Endothelial cell of umbilical vein (primary cell): ENCODE data around the gene KLF4. TPM values are rescaled to one million over a fixed set of nuclear protein-coding genes. Genes with fewer than 3 reads are reported as not detected.

Source experiments
- BruUV-seq: library from RNA; stranded (reverse); fragments of 400-500 nt; replicated peaks from 2 replicates; lab custom pipeline; 2021; lab: Mats Ljungman, UMichigan
- CTCF ChIA-PET: fragments of 300-600, 350-600 bp; sonication (Branson Sonifier 250); formaldehyde crosslinking; loops from one replicate; lab custom pipeline; 2021; ENCODE audit warnings: antibody characterized with exemption, inconsistent platforms; lab: Charles Lee
- POLR2A ChIA-PET: fragments of 300-600, 350-600 bp; sonication (Branson Sonifier 250); formaldehyde crosslinking; loops from one replicate; lab custom pipeline; 2021; ENCODE audit warnings: antibody characterized with exemption, inconsistent platforms; lab: Charles Lee
- DNase-seq: peaks from one replicate; pipeline ENCODE4 v3.0.0-alpha.2; 2011; ENCODE audit warnings: low read depth, low spot score
- FAIRE-seq: peaks from 2 replicates; lab custom pipeline; 2011; peaks lifted over from hg19 to GRCh38; lab: Jason Lieb, UNC
- H2AFZ ChIP-seq: 2 replicates; pipeline ENCODE4 v1.6.0; 2012; ENCODE audit warnings: low read depth, low read length, control low read depth, inconsistent platforms
- H3K27ac ChIP-seq: 2 replicates; pipeline ENCODE4 v1.5.1; 2011; ENCODE audit warnings: low read depth, mild to moderate bottlenecking, control low read depth, low read length, moderate library complexity; ENCODE audit not compliant: insufficient read depth
- H3K27me3 ChIP-seq, 2 experiments: 2 replicates each; pipeline versions ENCODE4 v1.6.0 to v1.6.1; 2011; ENCODE audit warnings: low read length in 2 of 2, mixed read lengths in 1 of 2; ENCODE audit not compliant: control insufficient read depth in 2 of 2, insufficient read depth in 2 of 2
- H3K36me3 ChIP-seq, 2 experiments: 2 replicates in 1 of 2; 3 replicates in 1 of 2; pipeline ENCODE4 v1.5.1; 2011; ENCODE audit warnings: low read length in 2 of 2, mild to moderate bottlenecking in 1 of 2, moderate library complexity in 1 of 2; ENCODE audit not compliant: control insufficient read depth in 2 of 2, insufficient read depth in 2 of 2; ENCODE audit errors: extremely low read depth in 1 of 2
- H3K4me1 ChIP-seq: 3 replicates; pipeline ENCODE4 v1.5.1; 2011; ENCODE audit warnings: mild to moderate bottlenecking, low read length; ENCODE audit not compliant: control insufficient read depth, insufficient read depth; ENCODE audit errors: extremely low read depth
- H3K4me2 ChIP-seq: 2 replicates; pipeline ENCODE4 v1.6.1; 2011; ENCODE audit warnings: low read length, control low read depth, mixed read lengths; ENCODE audit not compliant: insufficient read depth
- H3K4me3 ChIP-seq, 3 experiments: fragments of 200-600 bp in 1 of 3; sonication (generic), shearing (Covaris generic) in 1 of 3; replicated peaks in 1 of 3; 2 replicates each; pipeline ENCODE4 v1.5.1; 2011 to 2016; ENCODE audit warnings: control low read depth in 3 of 3, low read length in 3 of 3, mild to moderate bottlenecking in 2 of 3, inconsistent platforms in 1 of 3, low read depth in 1 of 3, moderate library complexity in 1 of 3; ENCODE audit not compliant: insufficient read depth in 1 of 3
- H3K79me2 ChIP-seq: 2 replicates; pipeline ENCODE4 v1.6.0; 2012; ENCODE audit warnings: low read length, inconsistent platforms; ENCODE audit not compliant: control insufficient read depth, insufficient read depth
- H3K9ac ChIP-seq: replicated peaks from 2 replicates; pipeline ENCODE3; 2011; ENCODE audit warnings: low read length, control low read depth; ENCODE audit not compliant: insufficient read depth; ENCODE audit errors: extremely low read depth
- H3K9me1 ChIP-seq: replicated peaks from 3 replicates; pipeline ENCODE4 v1.6.0; 2011; ENCODE audit warnings: mild to moderate bottlenecking, low read length; ENCODE audit not compliant: control insufficient read depth, insufficient read depth; ENCODE audit errors: extremely low read depth
- H3K9me3 ChIP-seq: replicated peaks from 2 replicates; pipeline ENCODE4 v1.5.1; 2012; ENCODE audit warnings: low read length, inconsistent platforms; ENCODE audit not compliant: control insufficient read depth, insufficient read depth
- H4K20me1 ChIP-seq: replicated peaks from 2 replicates; pipeline ENCODE3; 2011; ENCODE audit warnings: mild to moderate bottlenecking, low read length; ENCODE audit not compliant: control insufficient read depth, insufficient read depth; ENCODE audit errors: extremely low read depth
- CTCF ChIP-seq, 2 donors: IDR thresholded peaks; 1 replicate in 1 of 2; 2 replicates in 1 of 2; pipeline ENCODE4 v1.5.1; 2011; ENCODE audit warnings: low read length in 2 of 2, mild to moderate bottlenecking in 2 of 2, moderate library complexity in 2 of 2, control low read depth in 1 of 2, inconsistent platforms in 1 of 2, low read depth in 1 of 2; ENCODE audit not compliant: insufficient read depth in 1 of 2; ENCODE audit errors: extremely low read depth in 1 of 2
- EZH2 ChIP-seq: IDR thresholded peaks from 2 replicates; pipeline ENCODE4 v1.6.1; 2012; ENCODE audit warnings: borderline replicate concordance, low read depth, mild to moderate bottlenecking, moderate library complexity, low read length, inconsistent platforms; ENCODE audit not compliant: severe bottlenecking
- FOS ChIP-seq: IDR thresholded peaks from 2 replicates; pipeline ENCODE4 v1.6.1; 2011; ENCODE audit warnings: mild to moderate bottlenecking, low read length, moderate library complexity, borderline replicate concordance; ENCODE audit not compliant: insufficient read depth
- GATA2 ChIP-seq: IDR thresholded peaks from 2 replicates; pipeline ENCODE4 v1.7.0; 2011; ENCODE audit warnings: low read depth, mild to moderate bottlenecking, moderate library complexity, mixed read lengths, low read length; ENCODE audit not compliant: insufficient read length, insufficient read depth
- JUN ChIP-seq: IDR thresholded peaks from 2 replicates; pipeline ENCODE4 v1.6.1; 2011; ENCODE audit warnings: borderline replicate concordance, low read depth; ENCODE audit not compliant: insufficient read length, insufficient read depth
- MAX ChIP-seq: IDR thresholded peaks from 2 replicates; pipeline ENCODE4 v1.6.1; 2011; ENCODE audit not compliant: insufficient read depth, insufficient read length
- MYC ChIP-seq: IDR thresholded peaks from one replicate; pipeline ENCODE4 v1.6.1; 2011; ENCODE audit warnings: mild to moderate bottlenecking, low read depth, low read length
- POLR2A ChIP-seq: IDR thresholded peaks from 2 replicates; pipeline ENCODE4 v1.6.1; 2012; ENCODE audit warnings: low read depth, mild to moderate bottlenecking, control low read depth, low read length
- POLR2AphosphoS5 ChIP-seq: IDR thresholded peaks from 2 replicates; pipeline ENCODE4 v1.6.1; 2012; ENCODE audit warnings: low read depth, mild to moderate bottlenecking, control low read depth, low read length, moderate library complexity; ENCODE audit not compliant: insufficient read depth
- dilution Hi-C: fragments of 300-500 bp; cut with MboI; formaldehyde crosslinking; loops from one replicate; pipeline ENCODE4 v1.15.0; 2019; ENCODE audit warnings: low sequenced_read_pairs; ENCODE audit not compliant: extremely low pct_ligation_motif_present
- intact Hi-C: fragments of 100-400 bp; cut with micrococcal nuclease; formaldehyde crosslinking; loops from one replicate; pipeline ENCODE4 v1.10.0; 2022
- polyA plus RNA-seq, 4 experiments: library from polyadenylated mRNA; depleted of rRNA in 3 of 4; stranded (reverse) in 3 of 4; unstranded in 1 of 4; fragments of >200 nt; gene quantifications; 2 replicates each; pipeline versions ENCODE4 v1.2.1 to v1.2.3, GENCODE V29; 2011 to 2012; ENCODE audit warnings: missing spikeins in 1 of 4
- total RNA-seq: library from RNA; stranded (reverse); gene quantifications from 2 replicates; pipeline ENCODE4 v1.2.3, GENCODE V29; 2021

The KLF4 gene
- total and polyA plus RNA-seq, 2 donors (not counting 3 experiments of a cell fraction or from before 2014, with no cell fraction given) = 1.5 to 2.4 TPM

- FAIRE-seq = no peak
- no TSS peak for BruUV-seq
- Histone ChIP-seq H3K9ac (no peak overlapping the region), H3K4me2 (no peak overlapping the region), H3K9me1 (no peaks in the 10 kb centered on the region), H3K4me1 (peaks cover 4% of the 10 kb centered on the region), H3K79me2 (no peaks in the 10 kb centered on the region), H2AFZ (no peak overlapping the region), H3K27ac (no peak overlapping the region), H3K27me3 (peaks cover 3 to 8% of the 10 kb centered on the region in 2 experiments), H3K4me3 (no peak overlapping the region), H3K36me3 (no peaks in the 10 kb centered on the region), H4K20me1 (no peaks in the 10 kb centered on the region), H3K9me3 (no peaks in the 10 kb centered on the region)
- ChIA-PET CTCF (interaction anchor here (0.7 to 2.9 kb wide), 18 partner anchors 11 to 1278 kb away, joined by 3 to 48 read pairs (median 4); no protein-coding TSS in a partner anchor), POLR2A (interaction anchor here (0.5 kb wide), 1 partner anchor 414 kb away, joined by 5 read pairs; no protein-coding TSS in a partner anchor)
- no peak for DNase-seq
- dilution Hi-C loops (no loop called here), intact Hi-C loops (loop anchor here (1.0 to 10.0 kb wide), 4 partner anchors 789 to 1631 kb away; partner anchors contain the start of gene TMEM245)
- TF ChIP-seq EZH2 (no peak), POLR2AphosphoS5 (no peak), JUN (no peak), GATA2 (no peak), CTCF (IDR thresholded peaks at IDR 0.05; ENCODE audit: extremely low read depth in 1 of 2, insufficient read depth in 1 of 2, low read depth in 1 of 2, low read length in 2 of 2) (no peak), MAX (no peak), FOS (no peak), MYC (no peak), POLR2A (no peak)
Observed at GRCh38 chr9:107483666-107484065, 5.9 kb downstream of the KLF4 start.
